HCT116 (cell line): ENCODE data around the gene MRPL50. TPM values are rescaled to one million over a fixed set of nuclear protein-coding genes. Genes with fewer than 3 reads are reported as not detected.

Experiments
- ATAC-seq: fragments of 200-7000 bp; cut with Tn5 transposase; 2 replicates; pipeline ENCODE4 v1.9.1; 2020; ENCODE audit warnings: mild to moderate bottlenecking, moderate library complexity
- BruUV-seq: library from RNA; stranded (reverse); fragments of 400-500 nt; replicated peaks from 2 replicates; lab custom pipeline; 2021; lab: Mats Ljungman, UMichigan
- CTCF ChIA-PET: fragments of 300-600 bp; sonication (Branson Sonifier 250); formaldehyde crosslinking; loops from one replicate; lab custom pipeline; 2021; ENCODE audit warnings: antibody characterized with exemption; lab: Charles Lee
- POLR2A ChIA-PET: fragments of 300-600, 350-600 bp; sonication (Branson Sonifier 250); formaldehyde crosslinking; loops from one replicate; lab custom pipeline; 2021; ENCODE audit warnings: antibody characterized with exemption; lab: Charles Lee
- RAD21 ChIA-PET, 2 experiments: fragments of 300-600 bp; sonication (Branson Sonifier 250); formaldehyde crosslinking; loops; one replicate each; lab custom pipeline; 2023; ENCODE audit warnings: low total read pairs in 2 of 2; ENCODE audit not compliant: uncharacterized antibody in 2 of 2, unreplicated experiment in 2 of 2, low non-redundant PET in 1 of 2; lab: Charles Lee
- DNase-seq: peaks from one replicate; pipeline ENCODE4 v3.0.0-alpha.2; 2010; ENCODE audit warnings: low read depth, low spot score
- H2AFZ ChIP-seq: fragments of 200-600 bp; shearing (Covaris generic), sonication (generic); 2 replicates; pipeline ENCODE4 v1.6.1; 2017; ENCODE audit warnings: low read depth, mixed run types, mixed read lengths, antibody characterized with exemption, low read length; ENCODE audit not compliant: poor library complexity, severe bottlenecking
- H3K27ac ChIP-seq: 2 replicates; pipeline ENCODE4 v1.5.1; 2012; ENCODE audit warnings: low read depth, low read length
- H3K27me3 ChIP-seq: fragments of 200-600 bp; sonication (generic); 2 replicates; pipeline ENCODE4 v1.6.1; 2016; ENCODE audit warnings: mixed run types, low read length, mixed read lengths; ENCODE audit not compliant: insufficient read depth
- H3K36me3 ChIP-seq, 2 experiments: fragments of 200-500 bp in 1 of 2; fragments of 200-600 bp in 1 of 2; sonication (Bioruptor generic) in 1 of 2; sonication (generic) in 1 of 2; 2 replicates each; pipeline versions ENCODE4 v1.5.1 to v1.6.1; 2014 to 2016; ENCODE audit warnings: low read length in 2 of 2, inconsistent platforms in 1 of 2, mixed read lengths in 1 of 2, mixed run types in 1 of 2; ENCODE audit not compliant: insufficient read depth in 2 of 2, control insufficient read depth in 1 of 2
- H3K4me1 ChIP-seq, 2 experiments: fragments of 200-600 bp in 1 of 2; sonication (generic) in 1 of 2; 2 replicates each; pipeline versions ENCODE4 v1.5.1 to v1.6.1; 2012 to 2017; ENCODE audit warnings: low read length in 2 of 2, inconsistent platforms in 1 of 2, mild to moderate bottlenecking in 1 of 2, mixed read lengths in 1 of 2, mixed run types in 1 of 2, moderate library complexity in 1 of 2; ENCODE audit not compliant: insufficient read depth in 2 of 2, control insufficient read depth in 1 of 2
- H3K4me2 ChIP-seq: fragments of 200-600 bp; sonication (generic); 2 replicates; pipeline ENCODE4 v1.6.1; 2017; ENCODE audit warnings: mixed run types, low read length, mixed read lengths
- H3K4me3 ChIP-seq, 2 experiments: fragments of 200-600 bp in 1 of 2; sonication (generic) in 1 of 2; replicated peaks in 1 of 2; 2 replicates each; pipeline ENCODE4 v1.5.1; 2011 to 2016; ENCODE audit warnings: low read length in 2 of 2, control low read depth in 1 of 2, low read depth in 1 of 2, mild to moderate bottlenecking in 1 of 2, mixed read lengths in 1 of 2, mixed run types in 1 of 2
- H3K79me2 ChIP-seq: fragments of 200-600 bp; sonication (generic); 2 replicates; pipeline ENCODE4 v1.6.1; 2017; ENCODE audit warnings: mild to moderate bottlenecking, mixed run types, low read length, moderate library complexity, mixed read lengths; ENCODE audit not compliant: insufficient read depth
- H3K9ac ChIP-seq: fragments of 200-600 bp; sonication (generic); 2 replicates; pipeline ENCODE4 v1.6.1; 2016; ENCODE audit warnings: low read length, mixed read lengths
- H3K9me2 ChIP-seq: fragments of 200-600 bp; sonication (generic), shearing (Covaris generic); 2 replicates; pipeline ENCODE4 v1.6.1; 2017; ENCODE audit warnings: mixed run types, mild to moderate bottlenecking, moderate library complexity; ENCODE audit not compliant: insufficient read depth
- H3K9me3 ChIP-seq, 2 experiments: fragments of 200-500 bp in 1 of 2; fragments of 200-600 bp in 1 of 2; sonication (Bioruptor generic) in 1 of 2; sonication (generic) in 1 of 2; 2 replicates each; pipeline ENCODE4 v1.6.1; 2014 to 2017; ENCODE audit warnings: low read length in 2 of 2, mixed read lengths in 2 of 2, inconsistent platforms in 1 of 2, low read depth in 1 of 2, mild to moderate bottlenecking in 1 of 2, mixed run types in 1 of 2, moderate library complexity in 1 of 2; ENCODE audit not compliant: control insufficient read depth in 1 of 2, insufficient read depth in 1 of 2
- H4K20me1 ChIP-seq: fragments of 200-600 bp; sonication (generic), shearing (Covaris generic); 2 replicates; pipeline ENCODE4 v1.6.1; 2017; ENCODE audit warnings: mixed run types, mild to moderate bottlenecking, moderate library complexity; ENCODE audit not compliant: insufficient read depth
- ATF3 ChIP-seq: IDR thresholded peaks from 2 replicates; pipeline ENCODE4 v1.6.1; 2012
- CBX3 ChIP-seq: IDR thresholded peaks from 2 replicates; pipeline ENCODE4 v1.6.1; 2012; ENCODE audit warnings: low read depth
- EZH2 ChIP-seq: fragments of 200-600 bp; sonication (generic); IDR thresholded peaks from 2 replicates; pipeline ENCODE4 v1.6.1; 2017; ENCODE audit warnings: antibody characterized with exemption, mixed run types
- EZH2phosphoT487 ChIP-seq: fragments of 200-600 bp; IDR thresholded peaks from 2 replicates; pipeline ENCODE4 v1.6.1; 2018; ENCODE audit warnings: antibody characterized with exemption, borderline replicate concordance
- FOSL1 ChIP-seq: IDR thresholded peaks from 2 replicates; pipeline ENCODE4 v1.6.1; 2012; ENCODE audit warnings: low read depth
- JUND ChIP-seq: IDR thresholded peaks from 2 replicates; pipeline ENCODE4 v1.6.1; 2012
- MAX ChIP-seq: IDR thresholded peaks from 2 replicates; pipeline ENCODE4 v1.6.1; 2012
- POLR2A ChIP-seq: IDR thresholded peaks from 2 replicates; pipeline ENCODE4 v1.7.0; 2011; ENCODE audit warnings: borderline replicate concordance; ENCODE audit not compliant: insufficient read depth, insufficient read length; ENCODE audit errors: extremely low read depth
- RAD21 ChIP-seq: IDR thresholded peaks from 2 replicates; pipeline ENCODE4 v1.6.1; 2012; ENCODE audit warnings: low read depth, mild to moderate bottlenecking
- REST ChIP-seq: IDR thresholded peaks from 2 replicates; pipeline ENCODE4 v1.6.1; 2012; ENCODE audit warnings: low read depth
- SP1 ChIP-seq: IDR thresholded peaks from 2 replicates; pipeline ENCODE4 v1.6.1; 2012; ENCODE audit warnings: low read depth
- ZBTB33 ChIP-seq: IDR thresholded peaks from 2 replicates; pipeline ENCODE4 v1.6.1; 2011; ENCODE audit warnings: mild to moderate bottlenecking, low read length, moderate library complexity; ENCODE audit not compliant: insufficient replicate concordance; ENCODE audit errors: extremely low read depth
- ZNF274 ChIP-seq: fragments of 200-500 bp; sonication (Bioruptor generic); IDR thresholded peaks from 2 replicates; pipeline ENCODE4 v1.6.1; 2014; ENCODE audit warnings: mild to moderate bottlenecking, low read depth, low read length, inconsistent platforms
- intact Hi-C: fragments of 100-400 bp; cut with micrococcal nuclease; formaldehyde crosslinking; loops from 2 replicates; pipeline ENCODE4 v1.10.0; 2022
- total RNA-seq: library from RNA; stranded (reverse); gene quantifications from one replicate; pipeline ENCODE4 v1.2.1, GENCODE V29; 2021; ENCODE audit not compliant: unreplicated experiment

MRPL50 gene
- total RNA-seq, 1 experiment from 2014 or later, result 14.6 TPM

GRCh38 chr9:101354143-101354764 is 44.2 kb downstream of the MRPL50 start:
- intact Hi-C loops, result no loop called here
- POLR2A ChIA-PET, result no interaction called here

More at GRCh38 chr9:101354143-101354764, 44.2 kb downstream of the MRPL50 start:
- RAD21 ChIA-PET, result no interaction called here
- TF ChIP-seq REST, result no peak
- no peak for TF ChIP-seq RAD21
- no peak for TF ChIP-seq EZH2
- TF ChIP-seq FOSL1, result no peak
- TF ChIP-seq MAX, result no peak
- no peak for TF ChIP-seq ZBTB33
- TF ChIP-seq CBX3, result no peak
- TF ChIP-seq SP1, result no peak
- TF ChIP-seq ZNF274, result no peak
- no peak for TF ChIP-seq ATF3
- TF ChIP-seq EZH2phosphoT487, result no peak
- TF ChIP-seq POLR2A, result no peak
- TF ChIP-seq JUND, result no peak
- no peak overlapping the region for H3K9ac ChIP-seq
- no peak overlapping the region for H3K4me3 ChIP-seq
- no peaks in the 10 kb centered on the region for H3K36me3 ChIP-seq
- H3K27me3 ChIP-seq, result no peaks in the 10 kb centered on the region
- H3K9me2 ChIP-seq, result no peaks in the 10 kb centered on the region
- ATAC-seq (no peak), DNase-seq (no peak)
- H4K20me1 ChIP-seq, result no peaks in the 10 kb centered on the region
- no peaks in the 10 kb centered on the region for H3K9me3 ChIP-seq
- CTCF ChIA-PET, result no interaction called here
- no peak overlapping the region for H2AFZ ChIP-seq
- H3K4me1 ChIP-seq, result 0 out of 4 replicates have a peak, but pooled peaks cover 0 to 6% of the 10 kb centered on the region in 2 experiments
- H3K79me2 ChIP-seq, result no peaks in the 10 kb centered on the region
- no peak overlapping the region for H3K27ac ChIP-seq
- no TSS peak for BruUV-seq
- no peak overlapping the region for H3K4me2 ChIP-seq
